Esophagus muscularis mucosa (tissue), 4 donors: Measurements from ENCODE around the gene DLX3. TPM values are rescaled to one million over a fixed set of nuclear protein-coding genes. Genes with fewer than 3 reads are reported as not detected.

Source experiments
- DNase-seq: peaks from one replicate; pipeline ENCODE4 v3.0.0-alpha.2; 2017; ENCODE audit errors: extremely low spot score
- H3K27ac ChIP-seq, 4 donors: fragments of 200-600 bp; sonication (generic); replicated peaks in 1 of 4; 1 replicate in 3 of 4; 2 replicates in 1 of 4; pipeline ENCODE4 v1.5.1; 2016 to 2019; ENCODE audit warnings: mild to moderate bottlenecking in 1 of 4
- H3K27me3 ChIP-seq, 4 donors: fragments of 200-600 bp; sonication (generic); one replicate each; pipeline versions ENCODE4 v1.5.1 to v1.6.0; 2016 to 2019
- H3K36me3 ChIP-seq, 4 donors: fragments of 200-600 bp; sonication (generic); one replicate each; pipeline ENCODE4 v1.5.1; 2016 to 2019
- H3K4me1 ChIP-seq, 4 donors: fragments of 200-600 bp; sonication (generic); one replicate each; pipeline ENCODE4 v1.5.1; 2016 to 2019
- H3K4me3 ChIP-seq, 4 donors: fragments of 200-600 bp; sonication (generic); 1 replicate in 2 of 4; 2 replicates in 2 of 4; pipeline ENCODE4 v1.5.1; 2016 to 2019; ENCODE audit warnings: mild to moderate bottlenecking in 4 of 4, moderate library complexity in 1 of 4
- H3K9me3 ChIP-seq, 4 donors: fragments of 200-600 bp; sonication (generic); 1 replicate in 3 of 4; 2 replicates in 1 of 4; pipeline ENCODE4 v1.5.1; 2016 to 2019
- CTCF ChIP-seq, 3 experiments: fragments of 200-600 bp in 2 of 3; fragments of 450-650 bp in 1 of 3; sonication (generic) in 2 of 3; IDR thresholded peaks; one replicate each; pipeline ENCODE4 v1.5.1; 2017 to 2019; ENCODE audit warnings: antibody characterized with exemption in 3 of 3, mild to moderate bottlenecking in 2 of 3, moderate library complexity in 1 of 3
- EP300 ChIP-seq: sonication (generic); formaldehyde crosslinking; IDR thresholded peaks from one replicate; pipeline ENCODE4 v1.6.1; 2017; ENCODE audit warnings: antibody characterized with exemption
- POLR2A ChIP-seq: fragments of 450-650 bp; IDR thresholded peaks from one replicate; pipeline ENCODE4 v1.6.1; 2017; ENCODE audit warnings: antibody characterized with exemption, moderate library complexity, mild to moderate bottlenecking, low read depth
- POLR2AphosphoS5 ChIP-seq, 2 donors: sonication (generic); formaldehyde crosslinking; IDR thresholded peaks; one replicate each; pipeline ENCODE4 v1.6.1; 2017; ENCODE audit warnings: antibody characterized with exemption in 2 of 2
- WGBS: methylation state at CpG from one replicate; pipeline ENCODE4 v1.1.5; 2018; 5-methylcytosine and 5-hydroxymethylcytosine counted together
- intact Hi-C: fragments of 100-400 bp; cut with DNase I; formaldehyde crosslinking; loops from one replicate; pipeline ENCODE4 v1.15.1; 2023
- total RNA-seq, 4 donors: library from RNA; depleted of rRNA; stranded (reverse); fragments of >200 nt; gene quantifications; one replicate each; pipeline versions ENCODE4 v1.1.0 to v1.2.1, GENCODE V29; 2016

DLX3 gene
- total RNA-seq, 4 donors from 2014 or later: 0.32 TPM; not detected in 3

GRCh38 chr17:50028736-50029120 lies 33.7 kb upstream of the DLX3 start:
- 90% methylated on average over 6 of the region's 6 CpGs for WGBS

GRCh38 chr17:50027881-50028735 lies 33.1 kb upstream of the DLX3 start:
- TF ChIP-seq POLR2A (no peak), CTCF (IDR thresholded peaks at IDR 0.05) (no peak), POLR2AphosphoS5 (IDR thresholded peaks at IDR 0.05) (no peak), EP300 (no peak)
- no peak for DNase-seq
- peaks cover 14 to 29% (median 24%) of the 10 kb centered on the region in 4 donors for H3K4me1 ChIP-seq
- peak overlapping the region in 1 of 4 donors; percentile 49 for H3K4me3 ChIP-seq
- 67% methylated on average over 7 of the region's 20 CpGs for WGBS
- no peaks in the 10 kb centered on the region for H3K9me3 ChIP-seq
- no peaks in the 10 kb centered on the region for H3K27me3 ChIP-seq
- no peaks in the 10 kb centered on the region for H3K36me3 ChIP-seq
- intact Hi-C loops: no loop called here
- no peak overlapping the region for H3K27ac ChIP-seq

More at GRCh38 chr17:50028736-50029120, 33.7 kb upstream of the DLX3 start:
- DNase-seq: no peak
- Histone ChIP-seq H3K27me3 (no peaks in the 10 kb centered on the region), H3K9me3 (no peaks in the 10 kb centered on the region), H3K4me1 (peaks cover 14 to 35% (median 30%) of the 10 kb centered on the region in 4 donors), H3K4me3 (no peak overlapping the region), H3K36me3 (no peaks in the 10 kb centered on the region), H3K27ac (no peak overlapping the region)
- TF ChIP-seq POLR2AphosphoS5 (IDR thresholded peaks at IDR 0.05) (no peak), EP300 (no peak), CTCF (IDR thresholded peaks at IDR 0.05) (no peak), POLR2A (no peak)
- intact Hi-C loops: no loop called here

- DNase-seq: no peak
- intact Hi-C loops: no loop called here
- peak overlapping the region; percentile 40 to 49 (median 46) for H3K4me3 ChIP-seq
- WGBS: 3% methylated on average over 16 of the region's 27 CpGs
- peaks cover 19 to 22% (median 20%) of the 10 kb centered on the region in 4 donors for H3K4me1 ChIP-seq
- H3K9me3 ChIP-seq: no peaks in the 10 kb centered on the region
- H3K27me3 ChIP-seq: no peaks in the 10 kb centered on the region
- TF ChIP-seq EP300: no peak
- peak in 2 of 3 experiments; percentile 1 to 33 for TF ChIP-seq CTCF (IDR thresholded peaks at IDR 0.05)
- TF ChIP-seq POLR2AphosphoS5 (IDR thresholded peaks at IDR 0.05): peak; percentile 28 to 31
- H3K36me3 ChIP-seq: no peaks in the 10 kb centered on the region
- H3K27ac ChIP-seq: peak overlapping the region; percentile 2 to 60 (median 33)
Observed at GRCh38 chr17:50027172-50027880, 32.3 kb upstream of the DLX3 start.

- peak overlapping the region; percentile 40 to 49 (median 46) for H3K4me3 ChIP-seq
- WGBS: 1% methylated on average over 6 of the region's 6 CpGs
Observed at GRCh38 chr17:50026837-50027171, 31.8 kb upstream of the DLX3 start.

More at GRCh38 chr17:50026837-50027171, 31.8 kb upstream of the DLX3 start:
- Histone ChIP-seq H3K4me1 (peaks cover 19 to 22% (median 20%) of the 10 kb centered on the region in 4 donors), H3K27me3 (no peaks in the 10 kb centered on the region), H3K9me3 (no peaks in the 10 kb centered on the region), H3K27ac (peak overlapping the region in 1 of 4 donors; percentile 60), H3K36me3 (no peaks in the 10 kb centered on the region)
- intact Hi-C loops: loop anchor here (1.0 kb wide), 1 partner anchor 60 kb away; no protein-coding TSS in a partner anchor
- DNase-seq: peak; percentile 97
- TF ChIP-seq POLR2AphosphoS5 (IDR thresholded peaks at IDR 0.05) (peak in 1 of 2 donors; percentile 59), POLR2A (no peak), EP300 (no peak), CTCF (IDR thresholded peaks at IDR 0.05) (peak; percentile 97 to 98 (median 98))
